GM18951 (cell line): Measurements from ENCODE around the gene SMCHD1.
"Not testable (repeated sequence)": the region's sequence is repeated elsewhere in the genome, so short reads cannot be mapped to it uniquely, and the experiment has no call there.

ENCODE experiments used
- POLR2A ChIP-seq: IDR thresholded peaks from 4 replicates; pipeline ENCODE4 v1.6.1; 2011; ENCODE audit warnings: mild to moderate bottlenecking; ENCODE audit not compliant: insufficient read length, insufficient read depth; ENCODE audit errors: extremely low read depth
- in situ Hi-C: fragments of 300-500 bp; cut with MboI; formaldehyde crosslinking; loops from one replicate; pipeline ENCODE4 v1.12.0; 2022; ENCODE audit warnings: low sequenced_read_pairs, mixed read lengths, inconsistent platforms; ENCODE audit not compliant: unreplicated experiment

SMCHD1 gene

GRCh38 chr18:2644535-2644934, 11.0 kb upstream of the SMCHD1 start:
- TF ChIP-seq POLR2A: no peak
- in situ Hi-C loops: no loop called here

DNA sequence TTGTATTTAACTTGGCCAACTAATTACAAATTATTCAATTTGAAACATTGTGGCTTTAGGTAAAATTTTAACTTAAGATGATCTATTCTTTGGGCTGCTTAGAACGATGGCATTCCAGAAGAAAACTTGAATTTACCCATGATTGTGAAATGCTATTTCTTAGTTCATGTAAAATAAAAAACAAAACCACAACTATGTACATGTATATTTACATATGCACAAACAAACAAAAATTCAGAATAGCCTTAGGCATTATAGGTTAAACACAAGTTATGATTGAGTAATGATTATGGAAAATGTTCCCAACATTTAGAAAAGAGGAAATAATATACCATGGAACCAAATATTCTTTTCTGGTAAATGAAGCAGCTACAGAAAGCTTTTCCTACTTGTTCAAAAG, 3.5 kb upstream of the SMCHD1 start:
- in situ Hi-C loops: no loop called here
- TF ChIP-seq POLR2A: no peak

DNA sequence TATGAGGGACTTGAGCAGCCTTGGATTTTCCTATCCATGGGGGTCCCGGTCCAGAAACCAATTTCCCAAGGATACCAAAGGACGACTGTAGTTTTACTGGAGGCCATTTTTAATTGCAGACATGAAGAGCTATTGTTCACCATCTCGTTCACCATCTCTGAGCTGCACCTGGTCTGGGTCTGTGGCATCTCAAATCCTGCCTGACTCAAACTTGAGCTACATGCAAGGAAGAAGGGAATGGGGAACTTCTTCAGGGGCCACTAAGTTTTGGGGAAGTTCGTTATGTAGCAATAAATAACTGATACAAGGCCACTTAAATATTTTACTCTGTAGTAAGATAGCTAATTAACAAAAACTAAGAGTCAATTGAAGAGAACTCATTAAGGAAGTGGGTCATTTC, 2.1 kb upstream of the SMCHD1 start:
- no peak for TF ChIP-seq POLR2A
- in situ Hi-C loops: no loop called here

GRCh38 chr18:2654169-2654927, 1.2 kb upstream of the SMCHD1 start:
- in situ Hi-C loops: no loop called here

DNA sequence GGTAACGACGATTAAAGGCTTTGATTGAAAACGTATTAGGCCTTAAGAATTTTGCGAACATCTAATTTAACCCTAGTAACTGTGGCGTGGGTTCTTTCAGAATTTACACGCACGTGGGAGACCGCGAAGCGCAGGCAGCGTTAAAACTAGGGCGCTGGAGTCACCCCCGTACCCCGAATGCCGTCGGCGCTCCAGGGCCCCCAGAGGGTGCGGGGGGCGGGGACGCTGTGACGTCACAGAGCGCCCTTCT, 673 bp upstream of the SMCHD1 start:
- no peak for TF ChIP-seq POLR2A
- in situ Hi-C loops: no loop called here

More at GRCh38 chr18:2654169-2654927, 1.2 kb upstream of the SMCHD1 start:
- no peak for TF ChIP-seq POLR2A

DNA sequence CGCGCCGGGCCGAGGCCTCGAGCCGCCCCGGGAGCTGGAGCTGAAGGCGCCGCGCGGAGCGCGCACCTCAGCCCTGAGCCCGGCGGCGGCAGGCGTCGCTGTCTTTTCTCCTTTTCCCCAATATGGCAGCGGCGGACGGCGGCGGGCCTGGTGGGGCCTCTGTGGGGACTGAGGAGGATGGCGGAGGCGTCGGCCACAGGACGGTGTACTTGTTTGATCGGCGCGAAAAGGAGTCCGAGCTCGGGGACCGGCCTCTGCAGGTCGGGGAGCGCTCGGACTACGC, 369 bp downstream of the SMCHD1 start:
- in situ Hi-C loops: no loop called here
- TF ChIP-seq POLR2A: no peak

- in situ Hi-C loops: no loop called here
- no peak for TF ChIP-seq POLR2A
These were observed 883 bp downstream of the SMCHD1 start for GRCh38 chr18:2656237-2656980.

DNA sequence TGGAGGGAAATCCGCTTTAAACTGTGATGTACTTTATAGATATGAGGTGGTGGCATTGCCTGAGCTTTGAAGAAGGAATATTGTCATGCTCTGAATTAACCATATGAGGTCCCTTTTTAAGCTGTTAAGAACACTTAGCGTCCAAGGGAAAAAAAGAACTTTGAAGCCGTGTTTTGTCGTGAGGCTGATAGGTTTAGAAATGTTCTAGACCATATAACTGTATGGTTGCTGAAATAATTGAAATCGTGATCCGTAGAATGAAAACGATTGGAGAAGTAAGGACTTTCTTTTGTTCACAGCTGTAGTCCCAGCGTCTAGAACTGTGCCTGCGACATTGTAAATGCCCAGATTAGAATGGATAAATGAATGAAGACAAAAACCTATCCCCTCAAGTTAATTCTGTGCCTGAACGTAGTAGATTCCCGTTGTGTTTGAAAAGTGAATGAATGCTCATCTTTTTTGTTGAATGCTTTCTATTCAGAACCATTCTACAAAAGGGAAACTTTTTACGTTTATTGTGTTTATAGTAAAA, 1.5 kb downstream of the SMCHD1 start:
- in situ Hi-C loops: no loop called here
- no peak for TF ChIP-seq POLR2A

DNA sequence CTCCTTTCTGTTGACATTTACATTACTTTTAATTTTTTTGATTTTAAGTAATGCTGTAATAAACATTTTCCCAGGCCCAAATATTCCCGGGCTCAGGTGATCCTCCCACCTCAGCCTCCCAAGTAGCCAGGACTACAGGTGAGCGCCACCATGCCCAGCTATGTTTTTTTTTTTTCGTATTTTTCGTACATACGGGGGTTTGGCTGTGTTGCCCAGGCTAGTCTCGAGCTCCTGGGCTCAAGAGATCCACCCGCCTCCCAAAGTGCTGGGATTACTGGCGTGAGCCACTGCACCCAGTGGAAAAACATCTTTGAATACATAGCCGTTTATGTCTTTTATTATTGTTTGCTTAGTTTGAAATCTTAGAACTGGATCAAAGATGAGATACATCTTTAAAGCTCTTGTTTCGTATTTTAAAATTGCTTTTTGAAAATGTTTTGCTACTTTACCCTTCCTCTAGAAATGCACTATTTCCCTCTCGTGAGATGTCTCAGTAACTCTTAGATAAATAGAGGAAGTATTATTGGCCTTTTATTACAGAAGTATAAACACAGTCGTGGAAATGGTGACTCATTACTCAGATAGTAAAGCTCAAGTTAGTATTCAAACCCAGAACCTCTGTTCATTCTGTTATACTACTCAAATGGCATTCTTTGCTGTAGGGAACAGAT, 2.4 kb downstream of the SMCHD1 start:
- no peak for TF ChIP-seq POLR2A
- in situ Hi-C loops: no loop called here

- in situ Hi-C loops: not testable (repeated sequence)
These were observed 5.3 kb downstream of the SMCHD1 start for GRCh38 chr18:2660849-2661248.

- in situ Hi-C loops: not testable (repeated sequence)
These were observed 6.8 kb downstream of the SMCHD1 start for GRCh38 chr18:2662288-2662687.

- TF ChIP-seq POLR2A: no peak
- in situ Hi-C loops: no loop called here
These were observed 7.5 kb downstream of the SMCHD1 start for GRCh38 chr18:2662990-2663389.

DNA sequence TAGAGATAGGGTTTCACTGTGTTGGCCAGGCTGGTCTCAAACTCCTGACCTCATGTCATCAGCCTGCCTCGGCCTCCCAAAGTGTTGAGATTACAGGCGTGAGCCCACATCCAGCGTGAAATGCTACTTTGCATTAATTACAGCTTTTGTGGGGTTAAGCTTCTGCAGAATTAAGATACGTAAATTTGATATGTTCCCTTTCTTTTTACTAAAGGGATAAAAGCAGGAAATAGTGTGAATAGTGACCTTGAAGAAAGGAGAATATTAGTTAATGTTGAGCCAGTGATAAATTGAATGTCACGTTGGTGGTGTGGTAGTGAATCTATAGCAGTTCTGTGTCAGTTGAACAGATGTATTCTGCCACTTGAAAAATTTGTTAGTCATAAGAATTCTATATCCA, 16.9 kb downstream of the SMCHD1 start:
- no peak for TF ChIP-seq POLR2A
- in situ Hi-C loops: no loop called here

GRCh38 chr18:2672872-2673271, 17.3 kb downstream of the SMCHD1 start:
- no peak for TF ChIP-seq POLR2A
- in situ Hi-C loops: no loop called here

DNA sequence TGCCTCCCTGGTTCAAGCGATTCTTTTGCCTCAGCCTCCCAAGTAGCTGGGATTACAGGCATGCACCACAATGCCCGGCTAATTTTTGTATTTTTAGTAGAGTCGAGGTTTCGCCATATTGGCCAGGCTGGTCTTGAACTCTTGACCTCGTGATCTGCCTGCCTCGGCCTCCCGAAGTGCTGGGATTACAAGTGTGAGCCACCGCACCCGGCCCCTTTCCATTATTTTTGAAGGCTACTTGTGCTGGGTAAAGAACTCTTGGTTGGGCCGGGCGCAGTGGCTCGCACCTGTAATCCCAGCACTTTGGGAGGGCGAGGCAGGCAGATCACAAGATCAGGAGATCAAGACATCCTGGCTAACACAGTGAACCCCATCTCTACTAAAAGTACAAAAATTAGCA, 23.4 kb downstream of the SMCHD1 start:
- in situ Hi-C loops: not testable (repeated sequence)
